PC-9 (cell line): ENCODE results near the gene HELZ. TPM values are rescaled to one million over a fixed set of nuclear protein-coding genes. Genes with fewer than 3 reads are reported as not detected.

Experiments used
- BruUV-seq: library from RNA; stranded (reverse); fragments of 400-500 nt; replicated peaks from 2 replicates; lab custom pipeline; 2021; lab: Mats Ljungman, UMichigan
- CTCF ChIA-PET: fragments of 300-600 bp; sonication (Branson Sonifier 250); formaldehyde crosslinking; loops from one replicate; lab custom pipeline; 2022; ENCODE audit warnings: antibody characterized with exemption; lab: Charles Lee
- POLR2A ChIA-PET: fragments of 300-600 bp; sonication (Branson Sonifier 250); formaldehyde crosslinking; loops from one replicate; lab custom pipeline; 2022; ENCODE audit warnings: antibody characterized with exemption; ENCODE audit not compliant: unreplicated experiment; lab: Charles Lee
- DNase-seq, 2 experiments: peaks; one replicate each; pipeline versions ENCODE4 v3.0.0 to v3.0.0-alpha.2; 2015 to 2022; ENCODE audit warnings: mixed read lengths in 1 of 2
- H2AFZ ChIP-seq: fragments of 200-600 bp; sonication (generic); 2 replicates; pipeline ENCODE4 v1.8.1; 2017; ENCODE audit warnings: antibody characterized with exemption
- H3F3A ChIP-seq: fragments of 200-600 bp; sonication (generic); 2 replicates; pipeline ENCODE4 v1.8.1; 2017; ENCODE audit warnings: antibody characterized with exemption, mild to moderate bottlenecking, low read depth; ENCODE audit not compliant: insufficient read depth
- H3K27ac ChIP-seq: fragments of 200-600 bp; sonication (generic); 2 replicates; pipeline ENCODE4 v1.6.1; 2016; ENCODE audit warnings: mixed run types
- H3K27me3 ChIP-seq: fragments of 200-600 bp; sonication (generic); 2 replicates; pipeline ENCODE4 v1.6.1; 2016; ENCODE audit warnings: low read depth, mixed run types; ENCODE audit not compliant: insufficient read depth
- H3K36me3 ChIP-seq: fragments of 200-600 bp; sonication (generic); 2 replicates; pipeline ENCODE4 v1.6.1; 2016; ENCODE audit warnings: low read depth, mixed run types
- H3K4me1 ChIP-seq: fragments of 200-600 bp; sonication (generic); replicated peaks from 2 replicates; pipeline ENCODE4 v1.6.1; 2016; ENCODE audit warnings: mixed run types; ENCODE audit not compliant: insufficient read depth
- H3K4me2 ChIP-seq: fragments of 200-600 bp; sonication (generic); 2 replicates; pipeline ENCODE4 v1.6.1; 2017; ENCODE audit warnings: mixed run types
- H3K4me3 ChIP-seq: fragments of 200-600 bp; sonication (generic); 2 replicates; pipeline ENCODE4 v1.6.1; 2016; ENCODE audit warnings: mixed run types
- H3K79me2 ChIP-seq: fragments of 200-600 bp; sonication (generic); 2 replicates; pipeline ENCODE4 v1.6.1; 2017; ENCODE audit warnings: low read depth, mixed run types
- H3K9me2 ChIP-seq: fragments of 200-600 bp; sonication (generic); 2 replicates; pipeline ENCODE4 v1.8.1; 2017; ENCODE audit warnings: mild to moderate bottlenecking; ENCODE audit not compliant: insufficient read depth
- H3K9me3 ChIP-seq: fragments of 200-600 bp; sonication (generic); 2 replicates; pipeline ENCODE4 v1.8.1; 2016; ENCODE audit warnings: low read depth; ENCODE audit not compliant: insufficient read depth
- H4K20me1 ChIP-seq: fragments of 200-600 bp; sonication (generic); 2 replicates; pipeline ENCODE4 v1.8.1; 2017; ENCODE audit not compliant: insufficient read depth
- CTCF ChIP-seq: fragments of 200-600 bp; sonication (generic); conservative IDR thresholded peaks from 2 replicates; pipeline ENCODE4 v1.6.1; 2017; ENCODE audit warnings: mixed run types, antibody characterized with exemption, mild to moderate bottlenecking, moderate library complexity
- EZH2 ChIP-seq: fragments of 200-600 bp; sonication (generic); IDR thresholded peaks from 2 replicates; pipeline ENCODE4 v1.8.0; 2017; ENCODE audit warnings: antibody characterized with exemption, low read depth
- intact Hi-C: fragments of 100-400 bp; cut with micrococcal nuclease; formaldehyde crosslinking; loops from one replicate; pipeline ENCODE4 v1.10.0; 2022; ENCODE audit not compliant: unreplicated experiment
- total RNA-seq: library from RNA; stranded (reverse); gene quantifications from 2 replicates; pipeline ENCODE4 v1.2.3, GENCODE V29; 2021

HELZ gene
- total RNA-seq, 1 experiment from 2014 or later: 38.0 TPM

- Histone ChIP-seq H3K79me2 (no peaks in the 10 kb centered on the region), H3K9me2 (no peaks in the 10 kb centered on the region), H3K4me1 (peaks cover 11% of the 10 kb centered on the region), H3K27ac (no peak overlapping the region), H3K27me3 (no peaks in the 10 kb centered on the region), H3K4me2 (no peak overlapping the region), H3K4me3 (no peak overlapping the region), H2AFZ (no peak overlapping the region), H4K20me1 (no peaks in the 10 kb centered on the region), H3K9me3 (no peaks in the 10 kb centered on the region; the same call in 1 of the 2 replicates), H3K36me3 (peaks cover 34% of the 10 kb centered on the region; the same call in 1 of the 2 replicates), H3F3A (peaks cover 8% of the 10 kb centered on the region; the same call in 1 of the 2 replicates)
- intact Hi-C loops: no loop called here
- ChIA-PET CTCF (no interaction called here), POLR2A (no interaction called here)
- BruUV-seq: no TSS peak
- no peak for TF ChIP-seq EZH2
- no peak for TF ChIP-seq CTCF
- no peak for DNase-seq
Observed at GRCh38 chr17:67138392-67138791, 106.6 kb downstream of the HELZ start.

- no peaks in the 10 kb centered on the region; the same call in 1 of the 2 replicates for H3K9me3 ChIP-seq
- DNase-seq: no peak
- no peaks in the 10 kb centered on the region for H3K9me2 ChIP-seq
- H3K79me2 ChIP-seq: no peaks in the 10 kb centered on the region
- H3K4me2 ChIP-seq: no peak overlapping the region
- peaks cover 11% of the 10 kb centered on the region for H3K4me1 ChIP-seq
- POLR2A ChIA-PET: no interaction called here
- CTCF ChIA-PET: no interaction called here
- BruUV-seq: no TSS peak
- intact Hi-C loops: no loop called here
- no peaks in the 10 kb centered on the region for H4K20me1 ChIP-seq
- H3K27me3 ChIP-seq: no peaks in the 10 kb centered on the region
- H3F3A ChIP-seq: peaks cover 11% of the 10 kb centered on the region
- no peak overlapping the region for H3K27ac ChIP-seq
- H3K36me3 ChIP-seq: peaks cover 31% of the 10 kb centered on the region; the same call in 1 of the 2 replicates
- H3K4me3 ChIP-seq: no peak overlapping the region
- no peak overlapping the region for H2AFZ ChIP-seq
- TF ChIP-seq CTCF (no peak), EZH2 (no peak)
Observed at GRCh38 chr17:67137860-67138259, 107.1 kb downstream of the HELZ start.

- no peak overlapping the region for H3K4me2 ChIP-seq
- POLR2A ChIA-PET: no interaction called here
Observed at GRCh38 chr17:67137026-67137370, 108.0 kb downstream of the HELZ start.

More at GRCh38 chr17:67137026-67137370, 108.0 kb downstream of the HELZ start:
- peaks cover 13% of the 10 kb centered on the region for H3F3A ChIP-seq
- H3K27me3 ChIP-seq: no peaks in the 10 kb centered on the region
- H3K4me3 ChIP-seq: no peak overlapping the region
- H3K4me1 ChIP-seq: peaks cover 11% of the 10 kb centered on the region
- DNase-seq: no peak
- H3K27ac ChIP-seq: no peak overlapping the region
- H3K79me2 ChIP-seq: no peaks in the 10 kb centered on the region
- BruUV-seq: no TSS peak
- intact Hi-C loops: no loop called here
- no peak overlapping the region for H2AFZ ChIP-seq
- H3K36me3 ChIP-seq: peaks cover 27% of the 10 kb centered on the region; the same call in 1 of the 2 replicates
- H3K9me2 ChIP-seq: no peaks in the 10 kb centered on the region
- CTCF ChIA-PET: no interaction called here
- no peaks in the 10 kb centered on the region; the same call in 1 of the 2 replicates for H3K9me3 ChIP-seq
- no peak for TF ChIP-seq EZH2
- TF ChIP-seq CTCF: no peak
- H4K20me1 ChIP-seq: no peaks in the 10 kb centered on the region
